Testis (tissue), 3 donors: Measurements from ENCODE around the gene PRRT1B. TPM values are rescaled to one million over a fixed set of nuclear protein-coding genes. Genes with fewer than 3 reads are reported as not detected.

ENCODE experiments used
- DNase-seq: peaks from one replicate; pipeline ENCODE4 v3.0.0-alpha.2; 2019
- H3K27ac ChIP-seq, 2 donors: fragments of 200-600 bp; sonication (generic); one replicate each; pipeline ENCODE4 v1.5.1; 2019
- H3K27me3 ChIP-seq: fragments of 200-600 bp; sonication (generic); one replicate; pipeline ENCODE4 v1.5.1; 2019
- H3K36me3 ChIP-seq: fragments of 200-600 bp; sonication (generic); one replicate; pipeline ENCODE4 v1.5.1; 2017; ENCODE audit warnings: low read depth; ENCODE audit errors: missing control alignments
- H3K4me1 ChIP-seq: fragments of 200-600 bp; sonication (generic); one replicate; pipeline ENCODE4 v1.5.1; 2019
- H3K4me3 ChIP-seq, 2 donors: fragments of 200-600 bp; sonication (generic); one replicate each; pipeline ENCODE4 v1.5.1; 2017 to 2019
- H3K9me3 ChIP-seq: fragments of 200-600 bp; sonication (generic); one replicate; pipeline ENCODE4 v1.5.1; 2017
- POLR2A ChIP-seq: fragments of 450-650 bp; IDR thresholded peaks from one replicate; pipeline ENCODE4 v1.6.1; 2017; ENCODE audit warnings: antibody characterized with exemption, mild to moderate bottlenecking, moderate library complexity
- WGBS, 2 donors: methylation state at CpG; one replicate each; pipeline ENCODE4 v1.1.5; 2018; 5-methylcytosine and 5-hydroxymethylcytosine counted together
- intact Hi-C: fragments of 100-400 bp; cut with DNase I; formaldehyde crosslinking; loops from one replicate; pipeline ENCODE4 v1.15.1; 2023; ENCODE audit warnings: low total_unique reads
- polyA plus RNA-seq: library from polyadenylated mRNA; stranded (reverse); fragments of 350-450 nt; fragmentation: Illumina TruSeq; extraction: RNeasy Lipid Tissue Mini Kit (QIAGEN cat#74804); gene quantifications from one replicate; pipeline ENCODE4 v1.2.3, GENCODE V29; 2014; ENCODE audit warnings: low read depth, low replicate concordance; ENCODE audit not compliant: insufficient read depth
- total RNA-seq, 2 donors: library from RNA; depleted of rRNA; stranded (reverse); fragments of >200 nt; gene quantifications; one replicate each; pipeline ENCODE4 v1.2.3, GENCODE V29; 2016
- TF ChIP-seq, protein P1 (sequence below), 3 experiments: fragments of 450-650 bp in 2 of 3; fragments of 200-600 bp in 1 of 3; sonication (generic) in 1 of 3; IDR thresholded peaks; one replicate each; pipeline ENCODE4 v1.5.1; 2016 to 2019; ENCODE audit warnings: antibody characterized with exemption in 3 of 3, mild to moderate bottlenecking in 2 of 3, moderate library complexity in 1 of 3

PRRT1B gene
- total and polyA plus RNA-seq, 3 donors from 2014 or later = 0.47 TPM; not detected in 2

DNA sequence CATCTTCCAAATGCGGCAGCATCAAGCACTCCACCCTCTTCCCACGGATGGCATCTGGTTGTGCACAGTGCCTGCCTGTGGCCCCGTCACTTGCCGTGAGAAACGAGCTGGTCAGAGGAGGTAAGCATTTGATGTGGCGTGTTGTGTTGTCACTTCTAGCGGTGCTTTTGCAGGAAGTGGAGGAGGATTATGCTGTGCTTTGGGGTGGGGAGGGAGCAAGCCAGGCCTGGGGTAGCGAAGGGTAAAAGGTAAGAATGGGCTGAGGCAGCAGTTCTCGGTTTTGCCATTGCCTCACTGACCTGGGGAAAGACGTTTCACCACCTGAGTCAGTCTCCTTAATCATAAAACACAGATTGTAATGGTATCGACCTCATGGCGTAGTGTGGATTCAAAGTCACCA, 44.9 kb upstream of the PRRT1B start:
- no peaks in the 10 kb centered on the region for H3K36me3 ChIP-seq

GRCh38 chr9:131500939-131501541, 44.3 kb upstream of the PRRT1B start:
- Histone ChIP-seq H3K9me3 (no peaks in the 10 kb centered on the region), H3K4me1 (peaks cover 7% of the 10 kb centered on the region), H3K27me3 (no peaks in the 10 kb centered on the region), H3K27ac (no peak overlapping the region), H3K4me3 (no peak overlapping the region), H3K36me3 (no peaks in the 10 kb centered on the region)
- TF ChIP-seq POLR2A = no peak
- TF ChIP-seq, protein P1, sequence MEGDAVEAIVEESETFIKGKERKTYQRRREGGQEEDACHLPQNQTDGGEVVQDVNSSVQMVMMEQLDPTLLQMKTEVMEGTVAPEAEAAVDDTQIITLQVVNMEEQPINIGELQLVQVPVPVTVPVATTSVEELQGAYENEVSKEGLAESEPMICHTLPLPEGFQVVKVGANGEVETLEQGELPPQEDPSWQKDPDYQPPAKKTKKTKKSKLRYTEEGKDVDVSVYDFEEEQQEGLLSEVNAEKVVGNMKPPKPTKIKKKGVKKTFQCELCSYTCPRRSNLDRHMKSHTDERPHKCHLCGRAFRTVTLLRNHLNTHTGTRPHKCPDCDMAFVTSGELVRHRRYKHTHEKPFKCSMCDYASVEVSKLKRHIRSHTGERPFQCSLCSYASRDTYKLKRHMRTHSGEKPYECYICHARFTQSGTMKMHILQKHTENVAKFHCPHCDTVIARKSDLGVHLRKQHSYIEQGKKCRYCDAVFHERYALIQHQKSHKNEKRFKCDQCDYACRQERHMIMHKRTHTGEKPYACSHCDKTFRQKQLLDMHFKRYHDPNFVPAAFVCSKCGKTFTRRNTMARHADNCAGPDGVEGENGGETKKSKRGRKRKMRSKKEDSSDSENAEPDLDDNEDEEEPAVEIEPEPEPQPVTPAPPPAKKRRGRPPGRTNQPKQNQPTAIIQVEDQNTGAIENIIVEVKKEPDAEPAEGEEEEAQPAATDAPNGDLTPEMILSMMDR (IDR thresholded peaks at IDR 0.05) = no peak
- WGBS, 2 donors = 61 to 64% methylated on average over 5 of the region's 5 CpGs
- no peak for DNase-seq
- intact Hi-C loops = no loop called here

More for the DNA sequence above, 44.9 kb upstream of the PRRT1B start:
- Histone ChIP-seq H3K27ac (no peak overlapping the region), H3K27me3 (no peaks in the 10 kb centered on the region), H3K4me1 (peaks cover 7% of the 10 kb centered on the region), H3K9me3 (no peaks in the 10 kb centered on the region), H3K4me3 (no peak overlapping the region)
- TF ChIP-seq, protein P1 (IDR thresholded peaks at IDR 0.05) = no peak
- TF ChIP-seq POLR2A = no peak
- WGBS, 2 donors = 72 to 73% methylated on average over 12 of the region's 12 CpGs
- no peak for DNase-seq
- intact Hi-C loops = no loop called here

GRCh38 chr9:131502781-131503625, 42.3 kb upstream of the PRRT1B start, which contains the start of gene POMT1:
TSS of gene POMT1 (plus strand) at chr9:131502918. CDS start at chr9:131504219, 1,301 bp downstream.
- intact Hi-C loops = no loop called here
- Histone ChIP-seq H3K27me3 (no peaks in the 10 kb centered on the region), H3K36me3 (no peaks in the 10 kb centered on the region), H3K4me1 (peaks cover 7% of the 10 kb centered on the region), H3K27ac (peak within 1 kb of the TSS; percentile 39 to 87), H3K9me3 (no peaks in the 10 kb centered on the region), H3K4me3 (peak within 1 kb of the TSS; percentile 87 to 92)
- 0 to 1% methylated on average over 12 to 83 of the region's 83 CpGs for WGBS, 2 donors
- TF ChIP-seq, protein P1 (IDR thresholded peaks at IDR 0.05) = no peak
- TF ChIP-seq POLR2A = no peak
- DNase-seq = peak; percentile 88

GRCh38 chr9:131503626-131504465, 41.5 kb upstream of the PRRT1B start:
- Histone ChIP-seq H3K27ac (no peak overlapping the region), H3K9me3 (no peaks in the 10 kb centered on the region), H3K4me3 (peak overlapping the region; percentile 87 to 92), H3K36me3 (no peaks in the 10 kb centered on the region), H3K27me3 (no peaks in the 10 kb centered on the region), H3K4me1 (peaks cover 7% of the 10 kb centered on the region)
- 17 to 23% methylated on average over 23 to 32 of the region's 32 CpGs for WGBS, 2 donors
- no peak for DNase-seq
- intact Hi-C loops = no loop called here
- TF ChIP-seq, protein P1 (IDR thresholded peaks at IDR 0.05) = no peak
- TF ChIP-seq POLR2A = no peak
